Cardiac muscle cell (in vitro differentiated cells and primary cell): Measurements from ENCODE around the gene HEBP1. TPM values are rescaled to one million over a fixed set of nuclear protein-coding genes. Genes with fewer than 3 reads are reported as not detected.
A peak's percentile ranks its signal among the peaks of the same experiment; 100 is the strongest.

Experiments used
- DNase-seq, 2 donors: peaks; one replicate each; pipeline versions ENCODE4 v3.0.0 to v3.0.0-alpha.2; 2010 to 2017; ENCODE audit warnings: low read depth in 1 of 2, low spot score in 1 of 2
- H3K27ac ChIP-seq: fragments of 200-600 bp; sonication (generic); 2 replicates; pipeline ENCODE4 v1.5.1; 2016
- H3K27me3 ChIP-seq: fragments of 200-600 bp; sonication (generic); 2 replicates; pipeline ENCODE4 v1.6.0; 2016; ENCODE audit warnings: control low read depth
- H3K36me3 ChIP-seq: fragments of 200-600 bp; sonication (generic); 2 replicates; pipeline ENCODE4 v1.5.1; 2016; ENCODE audit warnings: control low read depth
- H3K4me1 ChIP-seq: fragments of 200-600 bp; sonication (generic); 2 replicates; pipeline ENCODE4 v1.8.1; 2017; ENCODE audit warnings: low read depth, mild to moderate bottlenecking, mixed run types
- H3K4me3 ChIP-seq: fragments of 200-600 bp; sonication (generic); 2 replicates; pipeline ENCODE4 v1.5.1; 2016; ENCODE audit warnings: mild to moderate bottlenecking
- H3K9me3 ChIP-seq: fragments of 200-600 bp; sonication (generic); 2 replicates; pipeline ENCODE4 v1.5.1; 2017; ENCODE audit warnings: low read depth, mild to moderate bottlenecking, control low read depth
- polyA plus RNA-seq: library from polyadenylated mRNA; unstranded; fragments of >200 nt; fragmentation: Nextera tagmentation; extraction: Ambion mirVana; gene quantifications from 2 replicates; pipeline ENCODE4 v1.2.1, GENCODE V29; 2016
- total RNA-seq: library from RNA; depleted of rRNA; stranded (reverse); fragments of >200 nt; gene quantifications from 2 replicates; pipeline ENCODE4 v1.2.3, GENCODE V29; 2016
- TF ChIP-seq, protein P1 (sequence below): IDR thresholded peaks from 2 replicates; pipeline ENCODE4 v1.5.1; 2012; ENCODE audit warnings: low read depth, mild to moderate bottlenecking, low read length

Gene HEBP1
- total and polyA plus RNA-seq, 2 experiments from 2014 or later, result 31.2 to 44.1 TPM

DNA sequence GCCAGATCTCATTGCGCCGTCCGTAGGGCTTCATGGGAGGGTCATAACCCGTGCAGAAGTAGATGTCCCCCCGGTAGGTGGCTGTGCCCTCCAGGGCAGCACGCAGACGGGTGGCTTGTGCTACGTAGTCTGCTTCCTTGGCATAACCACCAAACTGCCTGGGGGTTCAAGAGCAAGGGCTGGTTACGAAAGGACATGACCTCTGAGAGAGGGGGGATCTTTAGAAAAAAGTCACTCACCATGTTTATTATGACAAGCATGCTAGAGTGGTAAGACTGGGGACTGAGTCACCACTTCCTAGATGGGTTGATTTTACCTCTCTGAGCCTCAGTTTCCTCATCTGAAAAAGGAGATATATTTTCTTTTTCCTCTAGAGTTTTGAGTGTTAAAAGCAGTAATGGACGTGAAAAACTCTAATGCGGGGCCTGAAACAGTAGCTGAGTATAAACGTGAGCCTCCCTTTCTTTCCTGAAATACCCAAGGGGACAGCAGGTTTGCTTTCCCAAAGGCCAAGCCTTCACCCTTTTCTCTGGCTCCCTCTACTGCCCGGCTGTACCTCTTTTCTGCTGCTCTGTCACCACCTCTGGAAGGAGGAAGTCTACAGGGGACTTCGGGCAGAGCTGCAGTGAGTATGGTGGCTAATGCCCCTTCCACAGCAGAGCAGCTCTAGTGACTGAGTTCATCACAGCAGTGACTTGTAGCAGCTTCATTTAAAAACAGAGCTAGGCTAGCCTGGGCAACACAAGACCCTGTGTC, 24.6 kb downstream of the HEBP1 start:
- Histone ChIP-seq H3K36me3 (no peaks in the 10 kb centered on the region), H3K4me1 (peaks cover 8% of the 10 kb centered on the region), H3K4me3 (no peak overlapping the region), H3K9me3 (no peaks in the 10 kb centered on the region), H3K27me3 (no peaks in the 10 kb centered on the region), H3K27ac (no peak overlapping the region)
- TF ChIP-seq, protein P1, sequence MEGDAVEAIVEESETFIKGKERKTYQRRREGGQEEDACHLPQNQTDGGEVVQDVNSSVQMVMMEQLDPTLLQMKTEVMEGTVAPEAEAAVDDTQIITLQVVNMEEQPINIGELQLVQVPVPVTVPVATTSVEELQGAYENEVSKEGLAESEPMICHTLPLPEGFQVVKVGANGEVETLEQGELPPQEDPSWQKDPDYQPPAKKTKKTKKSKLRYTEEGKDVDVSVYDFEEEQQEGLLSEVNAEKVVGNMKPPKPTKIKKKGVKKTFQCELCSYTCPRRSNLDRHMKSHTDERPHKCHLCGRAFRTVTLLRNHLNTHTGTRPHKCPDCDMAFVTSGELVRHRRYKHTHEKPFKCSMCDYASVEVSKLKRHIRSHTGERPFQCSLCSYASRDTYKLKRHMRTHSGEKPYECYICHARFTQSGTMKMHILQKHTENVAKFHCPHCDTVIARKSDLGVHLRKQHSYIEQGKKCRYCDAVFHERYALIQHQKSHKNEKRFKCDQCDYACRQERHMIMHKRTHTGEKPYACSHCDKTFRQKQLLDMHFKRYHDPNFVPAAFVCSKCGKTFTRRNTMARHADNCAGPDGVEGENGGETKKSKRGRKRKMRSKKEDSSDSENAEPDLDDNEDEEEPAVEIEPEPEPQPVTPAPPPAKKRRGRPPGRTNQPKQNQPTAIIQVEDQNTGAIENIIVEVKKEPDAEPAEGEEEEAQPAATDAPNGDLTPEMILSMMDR, result peak; percentile 64
- DNase-seq, result peak; percentile 60

- Histone ChIP-seq H3K9me3 (no peaks in the 10 kb centered on the region), H3K36me3 (no peaks in the 10 kb centered on the region), H3K27ac (no peak overlapping the region), H3K4me3 (no peak overlapping the region), H3K27me3 (no peaks in the 10 kb centered on the region), H3K4me1 (no peaks in the 10 kb centered on the region)
- TF ChIP-seq, protein P1, result no peak
- DNase-seq, result no peak
Observed at GRCh38 chr12:12974211-12974610, 25.9 kb downstream of the HEBP1 start.

DNA sequence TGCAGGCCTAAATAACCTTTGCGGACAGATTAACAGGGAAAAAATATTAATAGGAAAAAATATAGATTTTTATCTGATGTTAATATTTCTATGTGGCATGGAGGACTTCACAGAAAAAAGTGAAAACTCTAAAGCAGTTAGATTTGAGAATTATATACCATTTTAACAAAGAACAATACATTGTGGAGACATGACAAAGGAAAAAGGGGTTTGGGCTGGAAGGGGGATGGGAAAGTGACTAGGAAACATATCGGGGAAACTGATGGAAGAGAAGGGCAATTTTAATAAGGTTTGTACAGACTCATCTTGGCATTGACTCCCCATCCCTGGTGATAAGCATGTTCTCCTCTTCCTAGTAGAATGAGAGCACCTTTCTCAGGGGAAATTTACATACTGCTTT, 27.0 kb downstream of the HEBP1 start:
- no peak for DNase-seq
- TF ChIP-seq, protein P1, result no peak
- Histone ChIP-seq H3K36me3 (no peaks in the 10 kb centered on the region), H3K27me3 (no peaks in the 10 kb centered on the region), H3K4me3 (no peak overlapping the region), H3K27ac (no peak overlapping the region), H3K4me1 (no peaks in the 10 kb centered on the region), H3K9me3 (no peaks in the 10 kb centered on the region)

DNA sequence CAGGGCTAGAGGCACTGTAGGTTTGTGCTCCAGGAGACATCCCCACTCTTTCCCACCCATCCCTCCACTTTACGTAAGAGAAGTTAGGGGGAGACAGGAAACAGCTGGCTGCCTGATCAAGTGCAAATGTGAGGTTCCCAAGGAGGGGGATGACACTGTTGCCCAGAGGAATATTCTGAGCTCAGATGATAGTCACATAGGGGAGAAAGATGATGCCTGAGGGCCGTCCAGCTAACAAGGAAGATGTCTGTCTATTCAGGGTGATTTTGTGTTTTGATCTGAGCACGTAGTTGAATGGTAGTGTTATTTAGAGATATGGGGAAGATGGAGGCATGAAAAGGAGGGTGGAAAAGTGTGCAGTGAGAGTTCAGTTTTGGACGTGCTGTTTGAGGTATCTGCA, 34.2 kb downstream of the HEBP1 start:
- no peak for DNase-seq
- no peaks in the 10 kb centered on the region for H3K4me1 ChIP-seq

DNA sequence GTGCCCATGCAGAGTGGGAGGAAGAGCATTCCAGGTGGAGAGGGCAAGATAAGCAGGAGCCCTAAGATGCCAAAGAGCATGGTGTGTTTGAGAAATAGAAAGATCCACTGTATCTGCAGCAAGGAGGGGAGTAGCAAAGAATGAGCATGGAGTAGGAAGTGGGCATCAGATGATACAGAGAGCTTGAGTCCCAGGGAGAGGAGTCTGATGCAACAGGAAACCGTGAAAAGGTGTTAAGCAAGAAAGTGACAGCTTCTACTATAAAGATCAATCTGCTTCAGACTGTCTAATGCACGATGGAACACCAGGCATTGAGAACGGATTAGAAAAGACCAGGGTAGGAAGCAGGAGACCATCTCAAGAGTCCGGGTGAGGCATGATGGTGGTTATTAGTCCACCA, 35.8 kb downstream of the HEBP1 start:
- Histone ChIP-seq H3K27ac (no peak overlapping the region), H3K4me1 (no peaks in the 10 kb centered on the region), H3K9me3 (no peaks in the 10 kb centered on the region), H3K4me3 (no peak overlapping the region), H3K36me3 (no peaks in the 10 kb centered on the region), H3K27me3 (no peaks in the 10 kb centered on the region)
- TF ChIP-seq, protein P1, result no peak
- DNase-seq, result peak in 1 of 2 donors; percentile 11

More for the DNA sequence above, 34.2 kb downstream of the HEBP1 start:
- Histone ChIP-seq H3K27me3 (no peaks in the 10 kb centered on the region), H3K4me3 (no peak overlapping the region), H3K9me3 (no peaks in the 10 kb centered on the region), H3K36me3 (no peaks in the 10 kb centered on the region), H3K27ac (no peak overlapping the region)
- TF ChIP-seq, protein P1, result no peak
